GM21390 (cell line): ENCODE measurements around the gene MAGI1.

Source experiments
- ATAC-seq: cut with Tn5 transposase; IDR thresholded peaks from one replicate; pipeline ENCODE4 v1.9.1; 2021; ENCODE audit not compliant: unreplicated experiment

Gene MAGI1

DNA sequence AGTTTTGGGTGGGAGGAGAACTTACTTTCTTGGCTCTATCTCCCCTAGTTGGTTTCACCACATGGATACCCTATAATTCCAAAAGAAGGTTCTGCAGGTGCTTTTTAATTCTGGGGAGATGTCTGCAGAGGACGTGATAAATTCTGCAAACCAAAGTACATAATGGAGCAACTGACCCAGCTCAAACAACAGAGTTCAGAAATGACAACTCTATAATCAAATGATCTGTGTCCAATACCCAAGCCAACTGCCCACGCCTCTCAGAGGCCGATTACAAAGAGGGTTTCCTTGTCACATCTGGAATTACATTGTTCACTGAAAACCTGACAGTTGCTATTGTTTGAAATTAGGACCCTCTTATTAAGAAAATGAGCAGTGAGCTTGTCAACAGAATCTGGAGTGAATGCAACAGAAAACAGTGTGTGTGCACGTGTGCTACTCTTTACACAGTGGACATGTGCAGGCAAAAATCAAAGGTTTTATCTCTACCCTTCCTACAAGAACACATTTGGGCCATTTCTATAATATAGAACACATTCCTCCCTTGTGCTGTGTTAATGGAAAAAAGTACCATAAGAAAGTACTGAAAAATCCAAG, 593.0 kb downstream of the MAGI1 start:
- ATAC-seq, result no peak

DNA sequence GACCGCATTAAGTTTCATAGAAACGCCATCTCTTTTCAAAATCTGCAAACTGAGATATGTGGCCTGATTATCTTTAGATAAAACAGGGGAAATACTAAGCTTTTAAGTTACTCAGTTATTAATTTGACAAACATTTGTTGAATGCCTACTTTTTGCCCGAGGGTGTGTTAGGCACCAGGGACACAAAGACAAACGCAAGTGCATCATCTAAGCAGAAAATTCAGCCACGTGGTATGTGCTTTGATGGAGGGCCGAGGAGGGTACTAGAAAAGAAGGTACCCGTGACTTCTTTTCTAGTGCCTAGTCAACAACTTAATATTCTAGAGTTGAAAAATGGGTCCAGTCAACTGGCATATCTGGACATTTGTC, 594.3 kb downstream of the MAGI1 start:
- no peak for ATAC-seq

GRCh38 chr3:65443739-65444446, 594.8 kb downstream of the MAGI1 start:
- no peak for ATAC-seq

DNA sequence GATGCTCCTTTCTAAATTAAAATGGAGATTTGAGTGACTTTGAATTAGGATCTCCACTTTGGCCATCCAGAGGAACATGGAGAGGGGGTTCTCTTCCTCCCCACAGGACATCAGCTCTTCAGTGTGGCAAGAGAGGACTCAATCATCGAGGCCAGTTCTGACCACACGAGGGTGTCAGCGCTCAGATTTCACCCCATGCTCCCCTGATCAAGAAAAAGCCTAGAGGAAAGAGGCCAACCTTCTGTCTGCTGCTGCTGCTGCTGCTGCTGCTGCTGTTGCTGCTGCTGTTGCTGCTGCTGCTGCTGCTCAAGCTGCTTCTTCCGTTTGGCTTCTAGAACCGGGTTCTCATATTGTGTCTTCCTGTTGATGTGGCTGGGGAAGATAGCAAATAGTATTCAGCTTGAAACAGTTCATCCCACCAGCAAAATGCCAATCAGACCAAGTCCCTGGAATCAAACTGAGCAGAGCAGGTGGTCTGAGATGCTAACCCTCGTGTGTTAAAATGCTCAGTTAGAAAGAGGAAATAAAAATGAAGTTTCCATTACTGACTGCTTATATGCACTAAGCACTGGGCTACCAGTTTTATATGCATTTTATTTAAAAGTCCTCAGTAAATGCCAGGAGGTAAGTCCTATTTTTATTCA, 599.0 kb downstream of the MAGI1 start:
- no peak for ATAC-seq

- ATAC-seq, result no peak
These were observed 600.1 kb downstream of the MAGI1 start for GRCh38 chr3:65438612-65439011.

DNA sequence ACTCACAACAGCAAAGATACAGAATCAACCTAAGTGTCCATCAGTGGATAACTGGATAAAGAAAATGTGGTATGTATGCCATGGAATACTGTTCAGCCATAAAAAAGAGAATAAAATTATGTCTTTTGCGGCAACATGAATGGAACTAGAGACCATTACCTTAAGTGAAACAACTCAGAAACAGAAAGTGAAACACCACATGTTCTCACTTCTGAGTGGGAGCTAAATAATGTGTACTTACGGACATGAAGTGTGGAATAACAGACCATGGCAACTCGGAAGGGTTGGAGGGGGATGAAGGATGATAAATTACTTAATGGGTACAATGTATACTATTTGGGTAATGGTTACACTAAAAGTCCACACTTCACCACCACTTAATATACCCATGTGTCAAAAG, 600.6 kb downstream of the MAGI1 start:
- ATAC-seq, result no peak

- no peak for ATAC-seq
These were observed 602.1 kb downstream of the MAGI1 start for GRCh38 chr3:65436580-65436979.

DNA sequence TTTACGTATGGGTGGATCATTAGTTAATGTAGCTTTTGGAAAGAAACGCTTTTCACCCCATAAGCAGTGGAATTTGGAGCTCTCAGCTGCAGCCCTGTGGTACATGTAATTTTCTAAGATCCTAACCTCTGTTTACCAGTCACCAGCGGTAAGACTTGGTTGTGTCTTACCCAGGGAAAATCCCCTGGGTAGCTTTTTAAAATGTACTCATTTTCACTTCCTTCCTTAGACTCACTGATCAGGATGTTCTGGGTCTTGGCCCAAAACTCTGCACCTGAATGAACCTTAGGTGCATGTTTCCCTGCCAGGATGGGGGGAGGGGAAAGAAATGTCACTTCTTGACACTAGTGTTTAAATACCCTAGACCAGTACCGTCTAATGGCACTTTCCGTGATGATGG, 605.2 kb downstream of the MAGI1 start:
- ATAC-seq, result no peak

- ATAC-seq, result no peak
These were observed 606.2 kb downstream of the MAGI1 start for GRCh38 chr3:65432388-65433003.

GRCh38 chr3:65425880-65426279, 612.8 kb downstream of the MAGI1 start:
- no peak for ATAC-seq

GRCh38 chr3:65422154-65422553, 616.6 kb downstream of the MAGI1 start:
- no peak for ATAC-seq

DNA sequence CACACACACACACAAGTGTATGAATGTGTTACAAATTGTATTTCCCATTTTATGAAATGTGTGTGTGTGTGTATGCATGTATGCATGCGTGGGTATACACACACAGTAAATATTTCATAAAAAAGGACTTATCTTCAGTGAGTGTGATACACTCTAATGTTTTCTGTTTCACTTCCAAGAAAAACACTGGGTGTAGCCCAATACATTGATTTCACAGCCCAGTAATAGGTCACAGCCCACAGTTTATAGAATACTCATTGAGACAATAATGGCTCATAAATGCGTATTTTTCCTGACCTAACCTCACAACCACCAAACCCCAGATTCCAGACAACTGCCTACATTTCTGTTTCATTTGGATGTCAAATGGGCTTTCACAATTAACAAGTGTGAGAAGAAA, 619.5 kb downstream of the MAGI1 start:
- ATAC-seq, result no peak

- ATAC-seq, result no peak
These were observed 624.8 kb downstream of the MAGI1 start for GRCh38 chr3:65413891-65414290.

DNA sequence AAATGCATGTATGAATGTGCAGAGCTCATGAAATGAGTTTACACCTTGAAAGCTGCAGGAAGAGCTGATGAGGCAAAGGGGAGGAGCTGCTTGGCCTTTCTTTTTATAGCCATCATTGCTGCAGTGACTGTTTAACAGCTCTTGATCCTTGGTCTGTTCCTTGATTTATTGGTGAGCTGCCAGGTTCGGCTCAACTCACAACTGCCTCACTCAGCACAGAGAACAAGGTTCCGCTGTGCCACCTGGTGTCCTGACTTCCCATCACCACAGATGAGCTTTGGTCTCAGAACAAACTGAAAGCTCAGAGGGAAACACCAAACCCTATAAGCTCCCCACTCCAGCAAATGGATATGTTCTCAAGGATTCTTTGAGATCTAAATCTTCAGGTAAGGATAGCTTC, 626.1 kb downstream of the MAGI1 start:
- ATAC-seq, result no peak

- no peak for ATAC-seq
These were observed 627.4 kb downstream of the MAGI1 start for GRCh38 chr3:65411367-65411766.

DNA sequence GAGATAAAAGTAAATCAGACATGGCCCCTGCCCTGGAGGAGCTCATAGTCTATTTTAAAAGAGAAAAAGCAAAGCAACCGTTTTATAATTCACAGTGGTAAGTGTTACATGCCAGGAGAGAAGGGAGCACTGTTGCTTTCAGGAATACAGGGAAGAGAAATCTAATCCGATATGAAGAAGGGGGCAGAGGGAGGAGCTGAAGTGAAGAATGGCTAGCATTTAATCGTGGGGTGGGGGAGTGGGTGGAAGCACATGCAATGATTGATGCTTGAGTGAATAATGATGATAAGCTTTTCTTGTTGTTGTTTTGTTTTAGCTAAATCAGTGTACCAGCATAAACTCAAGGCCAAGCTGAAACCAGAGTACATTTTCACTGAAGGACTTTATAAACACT, 629.5 kb downstream of the MAGI1 start:
- no peak for ATAC-seq

DNA sequence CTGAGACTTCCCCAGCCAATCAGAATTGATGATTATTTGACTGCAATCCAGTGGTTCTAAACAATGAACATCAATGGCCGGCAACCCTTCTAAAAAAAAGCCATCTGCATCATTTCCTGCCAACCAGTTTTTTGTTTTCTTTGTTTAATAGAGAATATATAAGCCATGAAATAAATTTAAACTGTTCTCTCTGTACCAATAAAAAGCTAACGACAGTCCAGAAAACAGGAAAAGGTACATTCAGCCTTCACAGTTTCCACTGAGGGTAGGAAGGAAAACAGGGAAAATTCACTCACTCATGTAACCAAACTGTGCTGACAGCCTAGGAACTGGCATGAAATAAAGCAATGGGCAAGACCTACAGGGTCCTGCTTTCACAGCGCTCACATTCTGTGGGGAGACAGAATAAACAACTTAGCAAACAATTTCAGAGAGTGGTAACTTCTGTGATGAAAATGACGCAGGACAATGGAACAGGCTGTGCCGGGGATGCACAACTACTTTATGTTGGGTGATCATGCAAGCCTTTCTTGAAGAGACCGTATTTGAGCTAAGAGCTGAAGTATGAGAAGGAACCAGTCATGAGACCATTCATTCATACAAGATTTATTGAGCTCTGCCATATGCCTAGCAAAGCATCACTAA, 630.1 kb downstream of the MAGI1 start:
- ATAC-seq, result no peak

DNA sequence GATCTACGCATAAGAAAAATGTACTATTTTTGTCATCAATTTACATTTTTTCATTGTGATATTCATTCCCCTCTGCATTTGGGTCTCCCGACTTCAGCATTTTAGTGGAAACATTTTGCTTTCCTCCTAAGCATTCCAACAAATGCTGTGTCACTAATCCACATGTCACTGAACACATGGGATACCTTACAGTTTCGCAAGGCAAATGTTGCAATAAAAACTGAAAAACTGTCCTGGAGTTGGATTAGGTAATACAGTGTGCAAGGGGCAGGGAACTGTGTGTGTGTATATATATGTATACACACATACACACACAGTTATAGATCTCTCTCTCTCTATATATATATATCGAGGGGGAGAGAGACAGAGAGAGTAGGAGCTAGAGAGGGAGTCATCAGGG, 632.2 kb downstream of the MAGI1 start:
- ATAC-seq, result no peak

DNA sequence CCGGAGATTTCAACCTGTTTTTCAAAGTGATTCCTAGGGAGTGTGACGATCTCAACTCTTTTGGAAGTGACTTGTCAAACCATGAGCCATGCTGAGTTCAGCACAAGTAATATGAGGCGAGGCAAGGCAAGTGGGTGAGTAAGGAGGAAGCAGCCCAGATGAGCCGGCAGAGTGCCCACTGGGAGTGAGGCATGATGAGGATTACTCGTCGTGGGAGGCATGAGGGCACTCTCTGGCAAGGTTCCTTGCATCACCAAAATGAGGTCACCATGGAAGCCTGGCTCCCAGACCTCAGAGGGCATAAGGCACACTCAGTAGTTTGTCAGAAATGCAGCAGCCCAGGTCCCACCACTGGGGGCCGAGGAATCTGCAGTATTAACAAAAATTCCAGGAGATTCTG, 636.1 kb downstream of the MAGI1 start:
- no peak for ATAC-seq

DNA sequence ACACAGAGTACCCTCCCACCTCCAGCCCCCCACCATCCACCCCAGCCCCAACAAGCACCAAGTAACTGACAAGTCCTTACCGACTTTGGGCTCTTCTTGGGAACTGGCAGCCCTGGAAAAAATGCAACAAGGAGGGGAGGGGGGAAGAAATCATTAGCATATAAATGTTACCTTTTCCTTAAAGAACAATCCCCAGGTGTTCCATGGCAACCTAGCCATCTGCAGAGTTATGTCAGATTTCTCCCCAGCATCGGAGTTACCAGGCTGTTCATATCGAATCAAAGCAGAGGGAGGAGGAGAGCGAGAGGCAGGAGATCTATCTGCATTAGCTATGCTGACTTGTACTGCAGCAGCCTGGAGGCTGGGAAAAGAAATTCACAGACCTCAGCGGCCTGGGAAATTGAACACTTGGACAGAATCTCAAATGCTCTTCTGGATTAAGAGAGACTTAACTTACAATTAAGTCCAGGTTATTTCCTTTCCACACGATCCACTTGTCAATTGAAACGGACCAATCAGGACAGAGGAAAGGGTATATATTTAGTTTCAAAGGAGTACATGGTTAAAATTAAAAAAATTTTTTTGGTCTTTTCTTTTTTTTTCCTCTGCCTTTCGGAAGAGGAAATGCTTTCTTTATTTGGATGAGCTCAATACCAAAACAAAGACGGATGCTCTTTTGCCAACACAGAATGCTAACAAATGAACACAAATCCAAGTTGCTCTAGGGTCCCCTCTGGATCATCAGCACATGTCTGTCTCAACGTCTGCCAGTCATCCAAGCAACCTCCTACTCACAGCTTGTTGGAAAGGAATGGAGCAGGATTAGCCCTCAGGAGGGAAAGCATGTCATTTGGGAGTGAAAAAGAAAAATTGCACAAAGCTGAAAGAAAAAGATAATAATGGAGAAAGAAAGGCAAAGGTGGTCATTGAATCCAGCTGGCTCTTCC, 637.1 kb downstream of the MAGI1 start:
- ATAC-seq, result no peak

DNA sequence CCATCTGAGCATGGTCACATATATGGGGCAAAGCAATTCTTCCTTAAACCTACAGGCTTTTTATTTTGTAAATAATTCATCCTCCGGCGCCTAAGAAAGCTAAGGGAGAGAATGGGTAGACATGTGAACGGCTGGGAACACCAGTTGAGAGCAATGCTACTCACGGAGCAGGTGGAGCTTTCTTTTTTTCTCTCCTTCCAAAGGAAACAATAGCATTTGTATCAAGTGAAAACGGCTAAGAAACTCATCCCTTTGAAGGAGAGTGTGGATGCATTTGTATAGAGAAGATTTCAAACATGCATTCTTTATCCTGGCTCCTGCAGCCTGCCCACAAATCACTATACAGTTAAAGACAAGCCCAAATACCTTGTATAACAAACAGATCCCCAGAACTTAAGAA, 637.8 kb downstream of the MAGI1 start:
- ATAC-seq, result no peak
